Activated CD8-positive, alpha-beta T cell treated with anti-CD3 and anti-CD28 coated beads for 36 hours (primary cell): Measurements from ENCODE around the gene ARHGAP18. TPM values are rescaled to one million over a fixed set of nuclear protein-coding genes. Genes with fewer than 3 reads are reported as not detected.

Source experiments
- ATAC-seq: fragments of 200-7000 bp; cut with Tn5 transposase; one replicate; pipeline ENCODE4 v1.10.0; 2021; ENCODE audit warnings: mild to moderate bottlenecking, moderate library complexity
- CTCF ChIA-PET: fragments of 350-600 bp; sonication (Branson Sonifier 250); formaldehyde crosslinking; loops from one replicate; lab custom pipeline; 2021; ENCODE audit warnings: antibody characterized with exemption; lab: Charles Lee
- POLR2A ChIA-PET: fragments of 350-600 bp; sonication (Branson Sonifier 250); formaldehyde crosslinking; loops from one replicate; lab custom pipeline; 2021; ENCODE audit warnings: antibody characterized with exemption; lab: Charles Lee
- DNase-seq: peaks from one replicate; pipeline ENCODE4 v3.0.0-alpha.2; 2020
- H3K27ac Mint-ChIP-seq: one replicate; pipeline ENCODE4 v1.8.0; 2021; ENCODE audit warnings: mild to moderate bottlenecking, mixed read lengths
- H3K27me3 Mint-ChIP-seq: one replicate; pipeline ENCODE4 v1.8.0; 2021; ENCODE audit warnings: mixed read lengths
- H3K36me3 Mint-ChIP-seq: one replicate; pipeline ENCODE4 v1.8.0; 2021; ENCODE audit warnings: low read depth, mixed read lengths
- H3K4me1 Mint-ChIP-seq: one replicate; pipeline ENCODE4 v1.8.0; 2021; ENCODE audit warnings: low read depth, mixed read lengths
- H3K4me3 Mint-ChIP-seq: one replicate; pipeline ENCODE4 v1.8.0; 2021; ENCODE audit warnings: mild to moderate bottlenecking, moderate library complexity, mixed read lengths
- H3K9me3 Mint-ChIP-seq: one replicate; pipeline ENCODE4 v1.8.0; 2021; ENCODE audit warnings: mixed read lengths
- CTCF ChIP-seq: fragments of 200-600 bp; IDR thresholded peaks from one replicate; pipeline ENCODE4 v1.8.0; 2022; ENCODE audit warnings: antibody characterized with exemption, mild to moderate bottlenecking
- intact Hi-C: fragments of 100-400 bp; cut with micrococcal nuclease; formaldehyde crosslinking; loops from one replicate; pipeline ENCODE4 v1.10.0; 2022
- total RNA-seq, 2 experiments: library from RNA; stranded (reverse); gene quantifications; one replicate each; pipeline ENCODE4 v1.2.3, GENCODE V29; 2021

Gene ARHGAP18
- total RNA-seq, 2 experiments from 2014 or later, result 8.2 to 9.6 TPM

DNA sequence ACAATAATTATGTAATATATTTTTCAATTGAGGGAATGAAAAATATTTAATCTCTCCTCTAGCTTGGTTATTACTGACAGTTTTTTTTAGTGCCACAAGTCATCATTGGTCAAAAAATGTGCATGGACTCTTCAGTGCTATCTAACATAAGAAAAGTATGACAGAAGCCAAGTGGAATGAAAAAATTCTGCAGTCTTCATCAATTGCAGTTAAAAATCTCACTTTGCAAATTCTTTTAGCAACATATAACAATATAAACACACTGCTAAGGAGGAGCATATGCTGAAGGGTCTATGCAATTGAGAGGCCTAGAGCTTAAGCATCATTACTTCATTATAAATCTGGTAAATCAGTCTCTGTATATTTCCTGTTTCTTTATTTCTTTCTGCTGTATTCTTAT lies 175.1 kb downstream of the ARHGAP18 start:
- no peak overlapping the region for H3K4me3 Mint-ChIP-seq
- no peak for TF ChIP-seq CTCF
- H3K27ac Mint-ChIP-seq, result no peak overlapping the region
- no peaks in the 10 kb centered on the region for H3K4me1 Mint-ChIP-seq
- ATAC-seq (no peak), DNase-seq (no peak)
- ChIA-PET CTCF (interaction anchor here (0.6 kb wide), 1 partner anchor 18 kb away, joined by 3 read pairs; no protein-coding TSS in a partner anchor), POLR2A (interaction anchor here (0.7 kb wide), 1 partner anchor 1416 kb away, joined by 4 read pairs; no protein-coding TSS in a partner anchor)
- H3K9me3 Mint-ChIP-seq, result peaks cover 4% of the 10 kb centered on the region
- no peaks in the 10 kb centered on the region for H3K36me3 Mint-ChIP-seq
- intact Hi-C loops, result no loop called here
- no peaks in the 10 kb centered on the region for H3K27me3 Mint-ChIP-seq

Other genes with a start within 250 kb of the ARHGAP18 start
- under 1 TPM in 1 of 2 experiments, not detected in 1; 0.54 TPM for gene TMEM244, start 151.1 kb upstream of the ARHGAP18 start, total RNA-seq